GM19043 (cell line): ENCODE data around the gene VEGFB.
"Not testable (repeated sequence)": the region's sequence is repeated elsewhere in the genome, so short reads cannot be mapped to it uniquely, and the experiment has no call there.

Experiments used
- ATAC-seq: cut with Tn5 transposase; IDR thresholded peaks from one replicate; pipeline ENCODE4 v1.9.1; 2021; ENCODE audit warnings: low read depth; ENCODE audit not compliant: unreplicated experiment

The VEGFB gene

DNA sequence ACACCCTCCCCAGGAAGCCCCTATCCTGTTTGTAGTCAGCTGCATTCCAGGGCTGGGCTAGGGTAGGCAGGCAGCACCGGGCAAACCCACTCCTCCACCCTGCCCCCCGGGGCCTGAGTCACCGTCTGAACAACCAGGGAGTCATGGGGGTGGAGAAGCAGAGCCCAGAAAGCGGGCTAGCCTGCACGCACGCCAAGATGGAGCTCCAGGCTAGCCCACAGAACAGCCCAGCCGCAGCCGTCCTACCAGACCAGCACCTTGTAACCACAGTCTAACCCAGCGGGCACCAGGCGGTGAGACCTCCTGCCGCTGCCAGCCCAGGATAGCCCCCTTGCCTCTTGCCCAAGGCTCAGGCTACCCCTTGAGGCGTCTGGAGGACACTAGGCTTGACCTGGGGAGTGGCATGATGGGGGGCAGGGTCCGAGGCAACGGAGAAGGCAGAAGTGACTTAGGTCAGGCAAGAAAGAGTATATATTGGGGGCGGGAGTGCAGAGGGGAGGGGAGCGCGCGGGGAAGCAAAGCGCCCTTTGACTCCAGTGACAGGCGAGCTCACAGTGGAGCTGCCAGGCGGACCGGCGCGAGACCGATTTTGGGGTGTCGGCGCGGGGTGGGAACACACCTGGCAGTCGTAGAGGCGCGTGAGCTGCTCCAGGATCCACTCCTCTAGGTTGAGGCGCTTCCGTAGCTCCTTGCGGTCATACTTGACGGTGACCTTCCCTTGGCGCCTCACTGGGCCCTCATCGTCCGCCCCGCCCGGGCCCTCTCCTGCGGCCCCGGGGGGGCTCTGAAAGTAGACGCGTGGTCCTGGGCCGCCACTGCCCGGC lies 11.6 kb downstream of the VEGFB start:
- no peak for ATAC-seq

DNA sequence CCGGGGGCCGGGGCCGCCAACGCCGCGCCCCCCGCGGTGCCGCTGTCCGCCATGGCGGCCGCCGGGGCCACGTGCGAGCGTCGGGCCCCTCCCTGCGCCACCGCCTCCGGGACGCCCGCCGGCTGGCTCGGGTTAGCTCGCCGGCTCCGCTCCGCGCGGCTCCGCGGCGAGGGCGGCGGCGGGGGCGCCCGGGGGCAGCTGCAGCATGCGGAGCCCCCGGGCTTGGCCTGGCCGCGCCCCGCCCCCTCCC lies 12.2 kb downstream of the VEGFB start:
- ATAC-seq = not testable (repeated sequence)

DNA sequence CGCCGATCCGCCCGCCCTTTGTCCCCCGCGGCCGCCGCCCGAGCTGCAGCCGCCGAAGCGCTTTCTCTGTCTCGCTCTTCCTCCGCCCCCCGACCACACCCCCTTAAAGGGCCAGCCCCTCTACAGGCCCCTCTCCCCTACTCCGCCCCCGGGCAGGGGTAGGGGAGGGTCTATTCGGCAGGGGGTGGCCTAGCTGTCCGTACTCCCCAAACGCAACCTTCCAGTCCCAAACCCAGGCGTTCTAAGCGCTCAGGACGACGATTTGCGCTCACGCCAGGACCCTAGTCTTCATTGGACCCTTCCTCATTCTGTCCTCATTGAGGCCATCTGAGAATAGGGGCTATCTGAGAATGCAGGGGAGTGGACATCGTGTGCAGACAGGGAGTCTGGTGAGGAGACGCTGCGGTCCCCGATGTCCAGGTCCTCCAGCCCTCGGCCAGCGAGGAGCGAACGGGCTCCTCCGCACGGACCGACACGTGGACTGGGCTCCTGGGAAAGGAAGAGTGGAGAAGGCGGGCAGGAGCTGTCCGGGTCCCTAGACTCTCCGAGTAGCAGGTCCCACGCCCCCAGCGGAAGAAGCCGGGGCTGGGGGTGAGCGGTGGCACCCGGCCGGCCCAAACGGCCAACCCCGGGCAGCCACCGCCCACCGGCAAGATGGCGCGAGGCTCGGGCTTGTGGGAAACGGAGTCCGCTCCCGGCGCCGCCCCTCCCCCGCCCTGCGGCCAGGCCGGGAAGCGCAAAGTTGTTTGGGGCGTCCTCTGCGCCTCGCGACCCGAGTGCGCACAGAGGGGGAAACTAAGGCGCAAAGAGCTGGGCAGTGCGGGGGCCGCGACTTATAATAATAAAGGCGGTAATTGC lies 12.7 kb downstream of the VEGFB start, which contains the start of gene PPP1R14B:
Gene PPP1R14B (minus strand): TSS at position 73 of the 858 bp plus-strand sequence. CDS start 270 bp downstream, outside the sequence.
- no peak for ATAC-seq

DNA sequence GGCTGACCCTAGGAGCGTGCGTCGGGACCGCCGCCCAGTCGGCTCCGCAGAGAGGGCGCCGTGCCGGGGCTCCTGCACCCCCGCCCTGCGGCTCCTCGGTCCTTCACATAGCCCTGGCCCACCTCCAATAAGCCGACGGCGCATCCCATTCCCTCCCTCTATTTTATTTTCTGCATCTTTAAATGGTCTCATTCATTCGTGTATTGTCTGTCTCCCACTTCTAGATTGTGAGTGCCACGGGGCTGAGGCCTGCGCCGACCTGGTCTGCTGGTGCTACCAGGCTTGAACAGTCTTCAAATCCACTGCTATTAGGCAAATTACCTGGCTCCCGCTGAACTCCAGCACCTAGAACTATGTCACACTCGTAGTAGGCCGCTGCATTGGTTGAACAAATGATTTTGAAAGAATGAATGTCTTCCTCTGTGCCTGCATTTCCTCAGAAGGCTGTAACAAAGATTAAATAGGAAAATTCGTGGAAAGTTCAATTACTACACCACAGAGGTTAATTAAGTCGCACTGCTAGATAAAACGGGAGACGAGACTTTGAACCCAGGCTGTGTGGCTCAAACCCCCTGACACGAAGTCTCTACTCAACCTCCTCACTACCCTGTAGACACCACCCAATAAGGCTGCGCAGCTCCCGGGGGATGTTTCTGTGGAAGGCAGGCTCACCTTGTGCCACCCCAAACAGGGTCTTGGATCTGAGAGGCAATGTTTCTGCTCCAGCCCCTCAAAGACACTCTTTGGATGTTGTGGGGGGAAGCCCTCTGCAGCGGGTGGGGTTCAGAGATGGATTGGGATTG lies 13.5 kb downstream of the VEGFB start:
- ATAC-seq = no peak

DNA sequence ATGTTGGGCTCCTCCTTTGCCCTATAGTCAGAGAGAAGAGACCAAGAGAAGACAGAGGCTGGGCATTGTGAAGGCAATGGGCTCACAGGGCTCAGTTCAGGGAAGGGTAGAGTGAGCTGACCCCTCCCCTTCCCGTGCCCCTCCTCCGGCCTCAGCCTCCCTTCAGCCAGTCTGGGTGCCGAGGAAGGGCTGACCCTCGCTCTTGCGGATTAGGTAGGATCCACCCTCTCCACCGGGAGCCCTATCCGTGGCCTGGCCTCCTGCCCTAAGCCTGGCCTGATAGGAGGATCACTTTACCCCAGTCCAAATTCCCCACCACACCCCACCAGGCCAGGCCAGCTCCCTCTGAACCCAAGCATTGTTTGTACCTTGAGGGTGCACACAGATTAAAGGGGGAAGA lies 14.2 kb downstream of the VEGFB start:
- ATAC-seq = no peak

DNA sequence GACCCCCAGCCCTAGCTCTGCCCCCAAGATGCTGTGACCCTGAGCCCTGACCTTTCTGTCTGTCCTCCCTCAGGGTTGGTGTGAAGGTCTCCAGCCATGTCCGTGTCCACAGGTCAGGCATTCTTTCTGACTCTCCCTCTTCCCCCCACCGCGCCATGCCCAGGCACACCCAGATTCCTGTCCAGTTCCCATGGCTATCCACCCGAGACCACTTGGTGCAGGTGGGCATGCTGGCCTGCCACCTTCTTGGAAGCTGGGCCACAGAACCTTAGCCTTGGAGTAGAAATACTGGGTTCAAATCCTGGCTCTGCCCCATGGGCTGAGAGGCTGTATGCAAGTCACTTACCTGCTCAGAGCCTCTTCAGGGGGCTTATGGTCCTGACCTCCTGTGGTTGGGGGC lies 14.7 kb downstream of the VEGFB start:
- no peak for ATAC-seq

DNA sequence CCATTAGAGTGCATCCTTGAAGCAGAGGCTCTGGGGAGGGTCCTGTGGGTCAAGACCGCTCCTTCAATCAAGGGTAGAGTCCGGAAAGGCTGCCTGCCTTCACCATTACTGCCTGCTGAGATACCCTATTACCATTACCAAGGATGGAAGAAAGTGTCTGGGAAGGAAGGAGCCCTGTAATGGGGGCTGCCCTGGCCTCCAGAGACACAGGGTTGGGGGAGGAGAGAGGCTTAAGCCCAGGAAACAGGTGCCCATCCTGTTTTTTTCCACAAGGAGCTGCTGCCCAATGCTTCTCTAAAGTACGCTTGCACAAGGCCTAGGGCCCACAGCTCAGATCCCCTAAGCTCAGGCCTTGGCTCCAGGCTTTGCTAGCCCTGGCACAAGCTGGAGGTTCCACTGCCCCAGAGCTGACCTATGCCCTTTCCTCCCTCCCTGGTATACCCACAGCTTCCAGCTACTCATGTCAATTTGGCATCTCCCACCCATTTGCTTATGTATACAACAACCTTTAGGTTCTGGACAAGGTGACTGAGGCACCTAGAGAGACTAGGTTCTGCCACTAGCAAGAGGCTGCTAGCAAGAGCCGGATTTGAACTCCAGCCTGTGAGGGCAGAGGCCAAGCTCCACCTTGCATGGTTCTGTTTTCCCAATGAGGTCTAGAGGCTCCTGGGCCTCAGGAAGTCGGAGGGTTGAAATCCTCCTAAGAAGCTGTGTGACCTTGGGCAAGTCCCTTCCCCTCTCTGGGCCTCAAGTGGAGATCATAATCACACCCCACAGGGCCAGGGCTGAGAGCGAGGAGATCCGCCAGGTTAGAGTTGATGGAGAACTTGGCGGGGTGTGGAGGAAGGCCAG lies 15.4 kb downstream of the VEGFB start:
- no peak for ATAC-seq

DNA sequence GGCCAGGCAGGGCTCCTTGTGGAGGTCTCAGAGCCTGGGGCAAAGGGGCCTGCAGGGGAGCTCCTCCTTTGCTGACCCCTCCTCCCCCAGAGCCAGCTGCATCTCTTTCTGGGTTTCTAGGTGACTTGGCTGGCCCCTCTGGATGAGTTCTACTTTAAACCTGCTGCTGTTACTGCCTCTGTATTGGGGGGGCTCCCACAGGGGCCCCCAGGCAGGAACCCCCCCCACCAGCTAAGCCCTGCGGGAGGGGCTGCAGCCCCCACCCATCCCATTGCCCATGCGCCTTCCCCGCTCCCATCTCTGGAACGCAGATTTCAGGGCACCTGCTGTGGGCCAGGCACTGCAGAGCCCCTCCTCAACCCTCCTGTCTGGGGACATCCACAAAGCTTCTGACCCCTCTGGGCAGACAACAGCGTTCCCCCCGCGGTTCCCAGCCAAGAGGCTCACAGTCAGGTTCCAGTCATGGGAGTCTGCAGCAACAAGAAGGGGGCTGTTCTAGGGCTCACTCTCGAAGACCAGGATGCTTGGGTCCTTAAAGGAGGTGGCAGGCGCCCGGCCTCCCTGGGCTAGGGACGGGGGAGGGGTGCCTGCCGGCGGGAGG lies 16.1 kb downstream of the VEGFB start:
- no peak for ATAC-seq

DNA sequence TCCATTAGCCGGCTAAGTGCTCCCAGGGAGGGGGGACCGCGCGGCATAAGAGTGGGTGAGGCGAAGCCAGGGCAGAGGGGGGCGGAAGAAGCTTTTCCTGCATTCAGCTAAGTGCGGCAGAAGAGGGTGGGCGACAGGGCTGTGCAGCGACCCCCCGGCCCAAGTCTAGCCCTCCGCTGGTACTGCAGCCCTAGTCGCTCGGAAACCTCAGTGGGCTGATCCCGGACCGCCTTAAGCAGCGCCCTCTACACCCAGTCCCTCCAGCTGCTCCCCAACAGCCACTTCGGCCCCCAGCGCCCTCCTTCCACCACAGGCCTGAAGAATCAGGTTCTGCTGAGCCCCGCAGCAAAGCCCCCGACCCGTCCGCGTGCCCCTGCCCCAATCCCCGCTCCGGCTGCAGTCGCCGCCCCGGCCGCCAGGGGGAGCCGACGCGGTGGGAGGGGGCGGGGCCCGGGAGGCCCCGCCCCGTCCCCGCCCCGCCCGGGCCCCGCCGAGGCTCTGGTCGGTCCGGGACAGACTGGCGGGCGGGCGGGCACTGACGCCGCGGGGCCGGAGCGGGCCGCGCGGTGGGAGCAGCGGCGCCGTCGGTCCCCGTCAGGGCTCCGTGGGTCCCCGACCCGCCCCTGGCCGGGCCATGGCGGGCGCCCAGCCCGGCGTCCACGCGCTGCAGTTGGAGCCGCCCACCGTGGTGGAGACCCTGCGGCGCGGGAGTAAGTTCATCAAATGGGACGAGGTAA lies 16.8 kb downstream of the VEGFB start, which contains the start of gene PLCB3:
Gene PLCB3 (plus strand): TSS at position 515 of the 737 bp plus-strand sequence. CDS start 120 bp downstream, at position 635.
- no peak for ATAC-seq

DNA sequence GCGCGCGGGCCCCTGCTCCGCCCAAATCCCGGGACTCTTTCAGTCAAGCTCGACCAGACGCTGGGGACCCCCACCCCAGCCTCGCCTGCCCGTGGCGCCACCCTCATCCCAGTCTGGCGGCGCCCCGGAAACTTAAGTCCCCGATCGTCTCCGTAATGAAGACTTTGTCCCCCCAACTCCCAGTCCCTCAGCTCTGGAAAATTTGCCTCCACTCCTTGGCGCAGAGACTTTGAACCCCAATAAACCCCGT lies 17.3 kb downstream of the VEGFB start:
- no peak for ATAC-seq

DNA sequence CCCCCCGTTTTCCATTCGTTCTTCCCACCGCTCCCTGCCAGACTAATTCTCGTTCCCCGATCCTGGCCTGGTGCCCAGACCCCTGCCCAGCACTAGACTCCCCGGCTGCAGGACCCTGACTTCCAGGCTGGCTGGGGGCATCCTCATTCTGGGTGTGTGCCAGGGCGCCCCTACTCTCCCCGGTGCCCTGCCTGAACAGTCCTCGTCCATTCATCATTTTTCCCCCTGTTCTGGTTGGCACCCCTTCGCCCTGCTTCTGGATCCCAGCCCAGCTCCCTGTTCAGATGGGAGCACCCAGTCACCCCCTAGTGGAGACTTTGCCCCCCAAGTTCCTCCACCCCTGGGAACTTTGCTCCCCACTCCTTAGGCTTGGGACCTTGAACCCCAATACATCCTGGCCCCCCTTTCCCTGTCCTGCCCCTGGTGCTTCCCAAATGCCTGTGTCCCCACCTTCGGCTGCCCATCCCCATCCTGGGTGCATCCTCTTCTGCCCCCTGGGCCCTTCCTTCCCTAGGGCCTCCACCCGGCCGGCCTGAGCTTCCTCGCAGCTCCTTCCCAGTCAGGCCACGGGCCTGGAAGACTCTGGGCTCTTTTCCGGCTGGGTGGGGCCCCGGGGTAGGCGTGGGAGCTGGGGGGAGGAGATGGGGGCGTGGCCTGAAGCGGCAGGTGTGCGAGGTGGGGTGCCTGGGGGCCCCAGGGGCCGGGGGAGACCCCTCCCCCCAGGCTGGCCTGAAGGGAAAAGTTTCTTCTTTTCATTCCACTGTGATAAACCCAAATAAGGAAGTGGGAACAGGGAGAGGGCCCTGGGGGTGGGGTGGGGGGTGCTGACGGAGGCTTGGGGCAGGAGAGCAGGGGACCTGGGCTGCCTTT lies 17.9 kb downstream of the VEGFB start:
- ATAC-seq = no peak

DNA sequence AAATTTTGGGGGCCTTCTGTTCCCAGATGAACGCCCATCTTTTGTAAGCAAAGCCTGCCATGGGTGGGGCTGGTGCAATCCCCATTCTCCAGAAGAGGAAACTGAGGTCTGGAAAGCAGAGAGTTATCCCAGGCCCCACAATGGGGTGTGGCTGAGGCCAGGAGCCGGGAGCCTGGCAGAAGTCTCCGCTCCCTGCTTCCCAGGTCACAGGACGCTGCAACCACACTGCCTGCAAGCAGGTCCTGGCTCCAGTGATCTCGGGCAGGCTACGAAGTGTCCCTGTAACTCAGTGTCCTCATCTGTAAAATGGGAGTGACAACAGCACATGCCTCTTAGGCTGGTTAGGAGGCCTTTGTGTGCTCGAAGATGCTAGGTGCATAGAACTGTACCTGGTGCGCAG lies 18.7 kb downstream of the VEGFB start:
- no peak for ATAC-seq

DNA sequence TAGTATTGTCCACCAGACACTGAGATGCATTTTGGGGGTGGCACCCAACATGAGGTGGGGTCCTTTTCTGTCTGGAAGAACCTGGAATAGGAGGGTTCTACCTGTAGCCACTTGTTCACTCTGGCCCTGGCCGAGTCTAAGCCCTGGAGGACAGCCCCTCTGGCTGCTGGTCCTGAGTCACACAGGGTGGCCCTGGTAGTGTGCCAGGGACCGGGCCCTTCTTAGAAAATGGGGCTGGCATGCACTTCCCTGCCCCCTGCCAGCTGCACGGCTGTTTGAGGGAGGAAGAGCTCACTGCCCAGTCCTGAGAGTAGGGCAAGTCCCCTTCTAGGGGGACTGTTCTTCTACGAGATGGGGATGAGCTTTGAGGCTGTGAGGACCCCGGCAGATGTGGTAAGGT lies 19.1 kb downstream of the VEGFB start:
- ATAC-seq = no peak

DNA sequence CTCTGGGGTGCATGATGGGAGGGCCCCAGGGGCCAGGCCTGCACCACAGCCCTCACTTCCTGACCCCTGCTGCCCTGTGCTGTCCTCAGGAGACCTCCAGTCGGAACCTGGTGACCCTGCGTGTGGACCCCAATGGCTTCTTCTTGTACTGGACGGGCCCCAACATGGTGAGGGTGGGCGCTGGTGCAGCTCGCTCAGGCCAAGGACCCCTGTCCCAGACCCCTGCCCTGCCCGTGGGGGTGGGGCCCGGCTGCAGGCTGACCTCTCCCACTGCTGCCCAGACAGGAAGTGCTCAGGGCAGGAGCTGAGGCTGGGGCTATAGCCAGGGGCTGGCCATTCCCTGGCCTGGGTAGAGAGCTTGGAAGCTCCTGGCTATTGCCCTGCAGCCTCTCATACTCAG lies 19.9 kb downstream of the VEGFB start:
- ATAC-seq = no peak

DNA sequence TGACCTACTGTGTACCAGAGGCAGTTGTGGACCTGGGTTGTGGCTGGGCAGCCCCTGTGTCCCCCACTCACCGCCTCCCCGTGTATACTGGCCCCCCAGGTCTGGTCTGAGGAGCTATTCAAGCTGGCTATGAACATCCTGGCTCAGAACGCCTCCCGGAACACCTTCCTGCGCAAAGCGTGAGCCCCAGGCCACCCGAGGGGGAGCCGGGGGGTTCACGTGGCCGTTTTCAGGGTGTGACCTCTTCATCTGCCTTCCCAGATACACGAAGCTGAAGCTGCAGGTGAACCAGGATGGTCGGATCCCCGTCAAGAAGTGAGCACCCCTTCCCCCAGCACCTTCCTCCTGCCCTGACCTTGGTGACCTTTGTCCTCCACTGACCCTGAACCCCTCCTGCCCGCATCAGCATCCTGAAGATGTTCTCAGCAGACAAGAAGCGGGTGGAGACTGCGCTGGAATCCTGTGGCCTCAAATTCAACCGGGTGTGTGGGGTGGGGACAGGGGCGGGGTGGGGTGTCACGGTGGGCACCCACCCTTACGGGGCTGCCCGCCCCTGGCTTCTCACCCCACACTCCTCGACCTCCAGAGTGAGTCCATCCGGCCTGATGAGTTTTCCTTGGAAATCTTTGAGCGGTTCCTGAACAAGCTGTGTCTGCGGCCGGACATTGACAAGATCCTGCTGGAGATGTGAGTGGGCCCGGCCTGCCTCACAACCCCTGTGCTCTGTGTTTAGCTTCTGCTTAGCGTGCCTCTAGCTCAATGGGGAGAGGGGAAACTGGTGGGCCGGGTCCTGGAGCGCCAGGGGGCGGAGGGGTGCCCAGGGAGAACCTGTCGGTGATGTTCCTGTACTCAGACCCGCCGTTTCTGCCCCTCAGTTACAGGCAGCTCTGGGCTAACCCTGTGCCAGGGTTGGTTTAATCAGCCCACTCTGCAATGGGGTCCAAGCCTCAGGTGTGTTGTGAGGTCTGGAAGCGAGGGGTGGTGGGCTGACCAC lies 21.0 kb downstream of the VEGFB start:
- no peak for ATAC-seq

DNA sequence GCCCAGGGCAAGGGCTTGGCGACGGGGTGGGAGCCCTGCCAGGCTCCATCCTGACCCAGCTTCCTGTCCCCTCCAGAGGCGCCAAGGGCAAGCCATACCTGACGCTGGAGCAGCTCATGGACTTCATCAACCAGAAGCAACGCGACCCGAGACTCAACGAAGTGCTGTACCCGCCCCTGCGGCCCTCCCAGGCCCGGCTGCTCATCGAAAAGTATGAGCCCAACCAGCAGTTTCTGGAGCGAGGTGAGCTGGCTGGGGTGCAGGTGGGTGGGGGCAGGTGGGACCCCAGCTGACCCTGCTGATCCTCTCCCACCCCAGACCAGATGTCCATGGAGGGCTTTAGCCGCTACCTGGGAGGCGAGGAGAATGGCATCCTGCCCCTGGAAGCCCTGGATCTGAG lies 21.9 kb downstream of the VEGFB start:
- no peak for ATAC-seq

DNA sequence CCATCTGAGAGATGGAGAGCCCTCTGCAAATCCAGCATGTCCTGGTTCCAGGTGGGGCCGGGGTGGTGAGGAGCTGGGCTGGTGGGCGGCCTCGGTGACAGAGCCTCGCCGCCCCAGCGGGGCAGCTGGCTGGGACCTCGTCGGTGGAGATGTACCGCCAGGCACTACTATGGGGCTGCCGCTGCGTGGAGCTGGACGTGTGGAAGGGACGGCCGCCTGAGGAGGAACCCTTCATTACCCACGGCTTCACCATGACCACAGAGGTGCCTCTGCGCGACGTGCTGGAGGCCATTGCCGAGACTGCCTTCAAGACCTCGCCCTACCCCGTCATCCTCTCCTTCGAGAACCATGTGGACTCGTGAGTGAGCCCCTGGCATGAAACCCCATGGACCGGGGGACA lies 24.0 kb downstream of the VEGFB start:
- ATAC-seq = no peak
